Esophagus muscularis mucosa (tissue), 4 donors: ENCODE results near the gene ZNF835. TPM values are rescaled to one million over a fixed set of nuclear protein-coding genes. Genes with fewer than 3 reads are reported as not detected.
A peak's percentile ranks its signal among the peaks of the same experiment; 100 is the strongest.
"Not testable (repeated sequence)": the region's sequence is repeated elsewhere in the genome, so short reads cannot be mapped to it uniquely, and the experiment has no call there.

ENCODE experiments used
- DNase-seq: peaks from one replicate; pipeline ENCODE4 v3.0.0-alpha.2; 2017; ENCODE audit errors: extremely low spot score
- H3K27ac ChIP-seq, 4 donors: fragments of 200-600 bp; sonication (generic); replicated peaks in 1 of 4; 1 replicate in 3 of 4; 2 replicates in 1 of 4; pipeline ENCODE4 v1.5.1; 2016 to 2019; ENCODE audit warnings: mild to moderate bottlenecking in 1 of 4
- H3K27me3 ChIP-seq, 4 donors: fragments of 200-600 bp; sonication (generic); one replicate each; pipeline versions ENCODE4 v1.5.1 to v1.6.0; 2016 to 2019
- H3K36me3 ChIP-seq, 4 donors: fragments of 200-600 bp; sonication (generic); one replicate each; pipeline ENCODE4 v1.5.1; 2016 to 2019
- H3K4me1 ChIP-seq, 4 donors: fragments of 200-600 bp; sonication (generic); one replicate each; pipeline ENCODE4 v1.5.1; 2016 to 2019
- H3K4me3 ChIP-seq, 4 donors: fragments of 200-600 bp; sonication (generic); 1 replicate in 2 of 4; 2 replicates in 2 of 4; pipeline ENCODE4 v1.5.1; 2016 to 2019; ENCODE audit warnings: mild to moderate bottlenecking in 4 of 4, moderate library complexity in 1 of 4
- H3K9me3 ChIP-seq, 4 donors: fragments of 200-600 bp; sonication (generic); 1 replicate in 3 of 4; 2 replicates in 1 of 4; pipeline ENCODE4 v1.5.1; 2016 to 2019
- EP300 ChIP-seq: sonication (generic); formaldehyde crosslinking; IDR thresholded peaks from one replicate; pipeline ENCODE4 v1.6.1; 2017; ENCODE audit warnings: antibody characterized with exemption
- POLR2A ChIP-seq: fragments of 450-650 bp; IDR thresholded peaks from one replicate; pipeline ENCODE4 v1.6.1; 2017; ENCODE audit warnings: antibody characterized with exemption, moderate library complexity, mild to moderate bottlenecking, low read depth
- POLR2AphosphoS5 ChIP-seq, 2 donors: sonication (generic); formaldehyde crosslinking; IDR thresholded peaks; one replicate each; pipeline ENCODE4 v1.6.1; 2017; ENCODE audit warnings: antibody characterized with exemption in 2 of 2
- WGBS: methylation state at CpG from one replicate; pipeline ENCODE4 v1.1.5; 2018; 5-methylcytosine and 5-hydroxymethylcytosine counted together
- intact Hi-C: fragments of 100-400 bp; cut with DNase I; formaldehyde crosslinking; loops from one replicate; pipeline ENCODE4 v1.15.1; 2023
- total RNA-seq, 4 donors: library from RNA; depleted of rRNA; stranded (reverse); fragments of >200 nt; gene quantifications; one replicate each; pipeline versions ENCODE4 v1.1.0 to v1.2.1, GENCODE V29; 2016
- TF ChIP-seq, protein P1 (sequence below), 3 experiments: fragments of 200-600 bp in 2 of 3; fragments of 450-650 bp in 1 of 3; sonication (generic) in 2 of 3; IDR thresholded peaks; one replicate each; pipeline ENCODE4 v1.5.1; 2017 to 2019; ENCODE audit warnings: antibody characterized with exemption in 3 of 3, mild to moderate bottlenecking in 2 of 3, moderate library complexity in 1 of 3

Gene ZNF835
- total RNA-seq, 4 donors from 2014 or later, result 3.0 to 11.4 (median 6.7) TPM

DNA sequence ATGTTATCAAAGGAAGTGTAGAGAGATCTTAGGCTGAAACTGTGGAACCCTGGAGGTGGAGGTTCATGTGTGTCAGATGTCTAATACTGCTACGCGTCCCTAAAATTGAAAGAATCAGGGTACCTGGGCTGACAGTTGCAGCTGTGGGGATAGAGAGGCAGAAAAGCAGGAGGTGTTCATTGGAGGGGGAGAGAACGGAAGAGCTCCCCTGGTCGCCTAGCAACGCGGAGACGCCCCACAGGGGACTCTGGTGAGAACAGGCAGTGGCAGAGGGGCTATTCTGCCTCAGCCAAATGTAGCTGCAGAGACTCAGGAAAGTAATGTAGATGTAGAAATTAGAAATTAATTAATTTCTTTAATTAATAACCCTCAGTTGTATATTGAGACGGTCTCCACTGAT, 10.1 kb upstream of the ZNF835 start:
- Histone ChIP-seq H3K4me1 (no peaks in the 10 kb centered on the region), H3K27me3 (no peaks in the 10 kb centered on the region), H3K36me3 (peaks cover 0 to 5% (median 0%) of the 10 kb centered on the region in 4 donors), H3K27ac (no peak overlapping the region), H3K9me3 (no peaks in the 10 kb centered on the region), H3K4me3 (no peak overlapping the region)
- intact Hi-C loops, result no loop called here
- WGBS, result 72% methylated on average over 8 of the region's 8 CpGs
- no peak for DNase-seq
- TF ChIP-seq POLR2A, result no peak
- no peak for TF ChIP-seq POLR2AphosphoS5 (IDR thresholded peaks at IDR 0.05)
- TF ChIP-seq, protein P1, sequence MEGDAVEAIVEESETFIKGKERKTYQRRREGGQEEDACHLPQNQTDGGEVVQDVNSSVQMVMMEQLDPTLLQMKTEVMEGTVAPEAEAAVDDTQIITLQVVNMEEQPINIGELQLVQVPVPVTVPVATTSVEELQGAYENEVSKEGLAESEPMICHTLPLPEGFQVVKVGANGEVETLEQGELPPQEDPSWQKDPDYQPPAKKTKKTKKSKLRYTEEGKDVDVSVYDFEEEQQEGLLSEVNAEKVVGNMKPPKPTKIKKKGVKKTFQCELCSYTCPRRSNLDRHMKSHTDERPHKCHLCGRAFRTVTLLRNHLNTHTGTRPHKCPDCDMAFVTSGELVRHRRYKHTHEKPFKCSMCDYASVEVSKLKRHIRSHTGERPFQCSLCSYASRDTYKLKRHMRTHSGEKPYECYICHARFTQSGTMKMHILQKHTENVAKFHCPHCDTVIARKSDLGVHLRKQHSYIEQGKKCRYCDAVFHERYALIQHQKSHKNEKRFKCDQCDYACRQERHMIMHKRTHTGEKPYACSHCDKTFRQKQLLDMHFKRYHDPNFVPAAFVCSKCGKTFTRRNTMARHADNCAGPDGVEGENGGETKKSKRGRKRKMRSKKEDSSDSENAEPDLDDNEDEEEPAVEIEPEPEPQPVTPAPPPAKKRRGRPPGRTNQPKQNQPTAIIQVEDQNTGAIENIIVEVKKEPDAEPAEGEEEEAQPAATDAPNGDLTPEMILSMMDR (IDR thresholded peaks at IDR 0.05), result no peak
- TF ChIP-seq EP300, result no peak

DNA sequence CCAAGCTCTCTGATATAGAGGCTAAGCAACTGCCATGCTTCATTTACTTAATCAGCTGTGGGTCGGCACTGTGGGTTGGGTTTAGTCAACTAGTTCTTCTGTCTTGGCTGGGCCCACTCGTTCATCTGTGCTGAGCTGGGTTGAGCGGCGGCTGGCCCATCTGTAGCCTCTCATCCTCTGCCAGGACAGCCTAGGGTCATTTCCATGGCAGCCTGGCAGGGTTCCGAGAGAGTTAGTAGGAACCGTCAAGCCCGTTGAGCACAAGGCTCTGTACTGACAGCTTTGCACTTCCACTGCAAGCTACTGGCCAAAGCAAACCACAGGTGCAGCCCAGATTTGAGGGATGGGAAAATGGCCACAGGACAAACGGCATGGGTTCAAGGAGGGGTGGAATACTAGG, 6.6 kb upstream of the ZNF835 start:
- Histone ChIP-seq H3K27me3 (no peaks in the 10 kb centered on the region), H3K9me3 (no peaks in the 10 kb centered on the region), H3K4me1 (no peaks in the 10 kb centered on the region), H3K36me3 (no peaks in the 10 kb centered on the region), H3K27ac (no peak overlapping the region), H3K4me3 (no peak overlapping the region)
- 75% methylated on average over 8 of the region's 8 CpGs for WGBS
- TF ChIP-seq POLR2AphosphoS5 (IDR thresholded peaks at IDR 0.05), result no peak
- no peak for TF ChIP-seq POLR2A
- TF ChIP-seq, protein P1 (IDR thresholded peaks at IDR 0.05), result no peak
- TF ChIP-seq EP300, result no peak
- intact Hi-C loops, result loop anchor here (10.0 kb wide), 1 partner anchor 173 kb away; the partner anchor contains the start of gene ZNF471
- DNase-seq, result no peak

DNA sequence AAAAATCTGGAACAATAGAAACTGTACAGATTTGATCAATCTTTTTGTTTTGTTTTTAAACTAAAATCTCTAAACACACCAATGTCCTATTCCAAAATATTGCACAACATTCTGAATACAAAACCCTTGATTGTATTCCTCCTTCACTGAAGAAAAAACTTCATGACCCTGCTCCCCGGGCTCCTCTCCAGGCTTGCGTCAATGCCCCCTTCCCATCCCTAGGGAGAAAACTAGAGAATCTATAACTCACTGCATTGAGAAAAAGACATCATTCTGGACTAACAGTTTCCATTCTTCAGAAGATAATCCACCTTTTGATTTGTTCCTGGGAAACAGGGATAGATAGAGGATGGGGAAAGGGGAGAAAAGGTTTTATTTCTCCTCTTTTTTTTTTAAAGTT, 1.1 kb upstream of the ZNF835 start:
- intact Hi-C loops, result loop anchor here (10.0 kb wide), 1 partner anchor 168 kb away; the partner anchor contains the start of gene ZNF471
- WGBS, result 92% methylated on average over 2 of the region's 2 CpGs
- H3K36me3 ChIP-seq, H3K9me3 ChIP-seq, DNase-seq, H3K4me3 ChIP-seq, H3K27me3 ChIP-seq, H3K27ac ChIP-seq: not testable (repeated sequence)
- peaks cover 17 to 20% (median 19%) of the 10 kb centered on the region in 4 donors for H3K4me1 ChIP-seq

DNA sequence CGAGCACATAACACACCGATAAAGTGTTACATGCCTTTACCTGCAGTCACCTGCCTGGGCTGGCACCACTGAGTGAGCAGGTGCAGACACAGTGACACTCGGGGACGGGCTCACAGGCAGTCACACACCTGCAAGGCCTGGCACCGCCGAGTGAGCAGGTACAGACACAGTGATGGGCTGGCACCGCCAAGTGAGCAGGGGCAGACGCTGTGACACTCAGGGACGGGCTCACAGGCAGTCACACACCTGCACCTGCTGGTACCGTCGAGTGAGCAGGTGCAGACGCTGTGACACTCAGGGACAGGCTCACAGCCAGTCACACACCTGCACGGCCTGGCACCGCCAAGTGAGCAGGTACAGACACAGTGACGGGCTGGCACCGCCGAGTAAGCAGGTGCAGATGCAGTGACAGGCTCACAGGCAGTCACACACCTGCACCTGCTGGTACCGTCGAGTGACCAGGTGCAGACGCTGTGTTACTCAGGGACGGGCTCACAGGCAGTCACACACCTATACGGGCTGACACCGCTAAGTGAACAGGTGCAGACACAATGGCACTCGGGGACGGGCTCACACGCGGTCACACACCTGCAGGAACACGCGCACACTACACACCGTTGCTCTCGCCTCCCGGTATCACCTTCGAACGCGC, 470 bp downstream of the ZNF835 start:
- peaks cover 17 to 20% (median 19%) of the 10 kb centered on the region in 4 donors for H3K4me1 ChIP-seq
- H3K4me3 ChIP-seq, result peak overlapping the region; percentile 67 to 90 (median 74)
- no peak for TF ChIP-seq EP300
- TF ChIP-seq POLR2AphosphoS5 (IDR thresholded peaks at IDR 0.05), result no peak
- TF ChIP-seq, protein P1 (IDR thresholded peaks at IDR 0.05), result no peak
- TF ChIP-seq POLR2A, result no peak
- WGBS, result 24% methylated on average over 16 of the region's 35 CpGs
- intact Hi-C loops, result loop anchor here (10.0 kb wide), 1 partner anchor 166 kb away; the partner anchor contains the start of gene ZNF471
- H3K9me3 ChIP-seq, result no peaks in the 10 kb centered on the region
- H3K36me3 ChIP-seq, result no peaks in the 10 kb centered on the region
- peak overlapping the region; percentile 49 to 70 (median 61) for H3K27ac ChIP-seq
- H3K27me3 ChIP-seq, result no peaks in the 10 kb centered on the region
- DNase-seq, result no peak

DNA sequence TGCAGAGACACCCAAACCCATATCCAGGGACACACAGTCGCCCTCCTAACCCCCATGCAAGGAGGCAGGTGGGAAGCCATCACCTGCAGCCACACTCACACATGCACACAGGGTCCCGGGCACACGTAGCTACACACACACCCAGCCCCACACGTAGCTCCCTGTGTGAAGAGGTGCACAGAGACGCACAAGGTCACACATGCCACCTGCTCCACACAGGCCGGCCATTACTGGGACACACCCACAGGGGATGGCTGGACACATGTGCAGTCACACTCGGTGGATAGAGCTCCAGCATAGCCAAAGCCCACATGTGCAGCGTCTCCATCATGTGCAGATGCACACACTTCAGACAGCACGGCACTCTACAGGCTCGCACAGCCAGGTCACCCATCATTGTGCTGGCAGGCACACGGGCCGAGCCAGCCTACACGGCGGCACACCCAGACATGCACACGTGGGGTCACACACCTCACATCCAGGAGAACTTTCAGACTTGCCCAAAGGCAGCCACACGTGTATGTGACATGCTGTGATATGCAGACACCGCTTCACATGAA, 1.1 kb downstream of the ZNF835 start:
- H3K4me3 ChIP-seq, result peak overlapping the region; percentile 67 to 90 (median 74)
- no peaks in the 10 kb centered on the region for H3K9me3 ChIP-seq
- no peaks in the 10 kb centered on the region for H3K27me3 ChIP-seq
- no peak for TF ChIP-seq POLR2AphosphoS5 (IDR thresholded peaks at IDR 0.05)
- TF ChIP-seq EP300, result no peak
- no peak for TF ChIP-seq POLR2A
- TF ChIP-seq, protein P1 (IDR thresholded peaks at IDR 0.05), result no peak
- WGBS, result 67% methylated on average over 10 of the region's 17 CpGs
- peaks cover 17 to 20% (median 19%) of the 10 kb centered on the region in 4 donors for H3K4me1 ChIP-seq
- no peak for DNase-seq
- no peak overlapping the region for H3K27ac ChIP-seq
- no peaks in the 10 kb centered on the region for H3K36me3 ChIP-seq
- intact Hi-C loops, result loop anchor here (10.0 kb wide), 1 partner anchor 166 kb away; the partner anchor contains the start of gene ZNF471
